ENCODE data around the gene IER5L. TPM values are rescaled to one million over a fixed set of nuclear protein-coding genes. Genes with fewer than 3 reads are reported as not detected.
A peak's percentile ranks its signal among the peaks of the same experiment; 100 is the strongest.

IER5L gene
- total and polyA plus RNA-seq, 2 of the 8 experiments (the other 6 are each of a cell fraction or from before 2014, with no cell fraction given): 0.65 to 1.0 TPM

DNA sequence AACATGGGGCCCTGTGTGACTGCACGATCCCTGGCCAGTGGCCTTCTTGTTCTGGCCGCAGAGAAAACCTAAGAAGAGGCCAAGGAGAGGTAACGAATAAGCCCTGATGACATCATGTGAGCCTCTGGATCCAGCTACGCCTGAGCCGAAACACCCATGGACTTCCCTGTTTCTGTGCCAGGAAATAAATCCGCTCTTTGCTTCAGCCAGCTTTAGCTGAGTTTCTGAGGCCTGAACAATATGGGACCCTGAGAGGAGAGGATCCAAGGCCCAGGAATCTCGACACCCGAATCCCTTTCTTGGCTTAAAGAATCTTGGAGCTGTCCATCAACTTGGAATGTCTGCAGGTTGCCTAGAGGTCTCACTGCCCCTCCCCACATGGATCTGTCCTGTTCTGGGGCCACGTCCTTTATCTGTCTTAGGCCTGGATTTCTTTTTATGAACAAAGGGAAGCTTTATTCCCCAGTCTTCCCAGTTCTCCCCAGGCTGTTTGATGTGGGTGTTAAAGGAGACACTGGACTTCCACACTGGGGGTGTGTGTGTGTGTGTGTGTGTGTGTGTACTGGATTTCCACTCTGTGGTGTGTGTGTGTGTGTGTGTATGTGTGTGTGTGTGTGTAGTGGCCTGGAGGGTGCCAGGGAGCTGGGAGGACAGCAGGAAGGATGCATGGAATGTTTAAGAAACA is 13.7 kb downstream of the IER5L start:
- Histone ChIP-seq H3K79me2 (ENCODE audit: control insufficient read depth in 1 of 2, insufficient read depth in 2 of 2, low read length in 2 of 2) (no peaks in the 10 kb centered on the region), H2BK120ac (replicated peaks; ENCODE audit: low read depth, low read length) (no peak overlapping the region), H2BK5ac (ENCODE audit: low read depth, low read length) (peak overlapping the region; percentile 5; the same call in 1 of the 2 replicates), H3K4me3 (ENCODE audit: extremely low read depth in 1 of 4, insufficient read depth in 2 of 4, low read depth in 3 of 4, low read length in 4 of 4) (no peak overlapping the region), H3K27me3 (replicated peaks in 1 of 4; ENCODE audit: control insufficient read depth in 3 of 4, extremely low read depth in 1 of 4, insufficient read depth in 3 of 4, low read length in 3 of 4) (no peaks in the 10 kb centered on the region), H3K36me3 (ENCODE audit: control insufficient read depth in 2 of 4, insufficient read depth in 4 of 4, low read length in 3 of 4) (no peaks in the 10 kb centered on the region), H4K8ac (ENCODE audit: extremely low read depth, insufficient read depth, low read length) (no peak overlapping the region), H3K14ac (ENCODE audit: insufficient read length) (no peak overlapping the region), H2BK20ac (ENCODE audit: low read length) (no peak overlapping the region), H3K4ac (replicated peaks; ENCODE audit: insufficient read length, low read depth, low read length) (no peak overlapping the region), H4K20me1 (replicated peaks in 1 of 2; ENCODE audit: control insufficient read depth in 1 of 2, insufficient read depth in 2 of 2, low read length in 2 of 2) (no peaks in the 10 kb centered on the region), H3K9me3 (ENCODE audit: insufficient read depth in 2 of 2, low read depth in 1 of 2, low read length in 1 of 2) (no peaks in the 10 kb centered on the region), H3K18ac (ENCODE audit: extremely low read depth, low read length) (peak overlapping the region; percentile 13; the same call in 1 of the 2 replicates), H3K4me1 (replicated peaks in 1 of 4; ENCODE audit: control insufficient read depth in 3 of 4, insufficient read depth in 4 of 4, low read length in 3 of 4) (peaks cover 8 to 20% (median 15%) of the 10 kb centered on the region in 4 experiments), H2AK5ac (ENCODE audit: low read depth, low read length) (peak overlapping the region; percentile 82; the same call in 1 of the 2 replicates), H3K9ac (replicated peaks in 1 of 4; ENCODE audit: extremely low read depth in 1 of 4, low read depth in 3 of 4, low read length in 3 of 4) (no peak overlapping the region), H3K56ac (replicated peaks; ENCODE audit: insufficient read length, low read depth, low read length) (no peak overlapping the region), H3K23ac (ENCODE audit: insufficient read length) (no peak overlapping the region), H3K79me1 (ENCODE audit: low read depth, low read length) (no peaks in the 10 kb centered on the region), H2BK15ac (ENCODE audit: low read length) (0 out of 2 replicates have a peak overlapping the region, but pooled peaks have one; percentile 40), H2BK12ac (ENCODE audit: low read depth, low read length) (peak overlapping the region; percentile 81; the same call in 1 of the 2 replicates), H3K27ac (ENCODE audit: low read depth, low read length) (no peak overlapping the region), H3K4me2 (ENCODE audit: insufficient read depth in 1 of 2, low read depth in 2 of 2, low read length in 2 of 2) (no peak overlapping the region), H4K5ac (ENCODE audit: insufficient read length, low read depth, low read length) (no peak overlapping the region), H4K91ac (replicated peaks; ENCODE audit: insufficient read length, low read length) (no peak overlapping the region), H2AFZ (ENCODE audit: low read length) (no peak overlapping the region), H3K23me2 (ENCODE audit: low read depth, low read length) (0 out of 2 replicates have a peak, but pooled peaks cover 2% of the 10 kb centered on the region)
- DNase-seq (ENCODE audit: low read depth in 1 of 2, low spot score in 2 of 2): no peak
- CTCF ChIA-PET (ENCODE audit: partially characterized antibody): interaction anchor here (0.6 to 36.8 kb wide), 7 partner anchors 8 to 1403 kb away, joined by 3 to 831 read pairs (median 4); partner anchors contain the start of gene IER5L
- POLR2A ChIA-PET (ENCODE audit: partially characterized antibody): interaction anchor here (0.6 to 1.8 kb wide), 13 partner anchors 11 to 472 kb away, joined by 3 to 5 read pairs (median 4); partner anchors contain the start of gene IER5L
- TF ChIP-seq TEAD4 (IDR thresholded peaks at IDR 0.05; ENCODE audit: low read depth, low read length) (no peak), GABPA (IDR thresholded peaks at IDR 0.05; ENCODE audit: borderline replicate concordance, insufficient read depth, low read length) (no peak), CTBP2 (IDR thresholded peaks at IDR 0.05; ENCODE audit: borderline replicate concordance, insufficient read depth, insufficient read length, low read length) (no peak), BCL11A (IDR thresholded peaks at IDR 0.05; ENCODE audit: low read depth in 2 of 2, low read length in 2 of 2) (no peak), NRF1 (IDR thresholded peaks at IDR 0.05; ENCODE audit: low read depth, low read length) (no peak), BRCA1 (IDR thresholded peaks at IDR 0.05; ENCODE audit: low read depth, low read length) (no peak), SRF (IDR thresholded peaks at IDR 0.05; ENCODE audit: low read depth, low read length) (no peak)
- TF ChIP-seq, protein P1, sequence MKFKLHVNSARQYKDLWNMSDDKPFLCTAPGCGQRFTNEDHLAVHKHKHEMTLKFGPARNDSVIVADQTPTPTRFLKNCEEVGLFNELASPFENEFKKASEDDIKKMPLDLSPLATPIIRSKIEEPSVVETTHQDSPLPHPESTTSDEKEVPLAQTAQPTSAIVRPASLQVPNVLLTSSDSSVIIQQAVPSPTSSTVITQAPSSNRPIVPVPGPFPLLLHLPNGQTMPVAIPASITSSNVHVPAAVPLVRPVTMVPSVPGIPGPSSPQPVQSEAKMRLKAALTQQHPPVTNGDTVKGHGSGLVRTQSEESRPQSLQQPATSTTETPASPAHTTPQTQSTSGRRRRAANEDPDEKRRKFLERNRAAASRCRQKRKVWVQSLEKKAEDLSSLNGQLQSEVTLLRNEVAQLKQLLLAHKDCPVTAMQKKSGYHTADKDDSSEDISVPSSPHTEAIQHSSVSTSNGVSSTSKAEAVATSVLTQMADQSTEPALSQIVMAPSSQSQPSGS (IDR thresholded peaks at IDR 0.05; ENCODE audit: low read length): no peak
- TF ChIP-seq, protein P2, sequence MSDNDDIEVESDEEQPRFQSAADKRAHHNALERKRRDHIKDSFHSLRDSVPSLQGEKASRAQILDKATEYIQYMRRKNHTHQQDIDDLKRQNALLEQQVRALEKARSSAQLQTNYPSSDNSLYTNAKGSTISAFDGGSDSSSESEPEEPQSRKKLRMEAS (IDR thresholded peaks at IDR 0.05): no peak
- 88% methylated on average over 9 of the region's 9 CpGs; no CpG with 5 or more reads in 1 of the 2 experiments for WGBS, 2 experiments (ENCODE audit: extremely low coverage in 1 of 2, insufficient coverage in 1 of 2, insufficient read length in 1 of 2, insufficient replicate concordance in 2 of 2, low coverage in 1 of 2, low lambda C conversion rate in 2 of 2, missing lambda C conversion rate in 1 of 2)
- no peak for FAIRE-seq
